NCI-H2227 (cell line): ENCODE measurements around the gene TRABD.
"Not testable (repeated sequence)": the region's sequence is repeated elsewhere in the genome, so short reads cannot be mapped to it uniquely, and the experiment has no call there.

Experiments
- DNase-seq: peaks from one replicate; lab custom pipeline; 2025; ENCODE audit not compliant: unreplicated experiment; lab: John Stamatoyannopoulos, UW

TRABD gene, protein sequence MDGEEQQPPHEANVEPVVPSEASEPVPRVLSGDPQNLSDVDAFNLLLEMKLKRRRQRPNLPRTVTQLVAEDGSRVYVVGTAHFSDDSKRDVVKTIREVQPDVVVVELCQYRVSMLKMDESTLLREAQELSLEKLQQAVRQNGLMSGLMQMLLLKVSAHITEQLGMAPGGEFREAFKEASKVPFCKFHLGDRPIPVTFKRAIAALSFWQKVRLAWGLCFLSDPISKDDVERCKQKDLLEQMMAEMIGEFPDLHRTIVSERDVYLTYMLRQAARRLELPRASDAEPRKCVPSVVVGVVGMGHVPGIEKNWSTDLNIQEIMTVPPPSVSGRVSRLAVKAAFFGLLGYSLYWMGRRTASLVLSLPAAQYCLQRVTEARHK

DNA sequence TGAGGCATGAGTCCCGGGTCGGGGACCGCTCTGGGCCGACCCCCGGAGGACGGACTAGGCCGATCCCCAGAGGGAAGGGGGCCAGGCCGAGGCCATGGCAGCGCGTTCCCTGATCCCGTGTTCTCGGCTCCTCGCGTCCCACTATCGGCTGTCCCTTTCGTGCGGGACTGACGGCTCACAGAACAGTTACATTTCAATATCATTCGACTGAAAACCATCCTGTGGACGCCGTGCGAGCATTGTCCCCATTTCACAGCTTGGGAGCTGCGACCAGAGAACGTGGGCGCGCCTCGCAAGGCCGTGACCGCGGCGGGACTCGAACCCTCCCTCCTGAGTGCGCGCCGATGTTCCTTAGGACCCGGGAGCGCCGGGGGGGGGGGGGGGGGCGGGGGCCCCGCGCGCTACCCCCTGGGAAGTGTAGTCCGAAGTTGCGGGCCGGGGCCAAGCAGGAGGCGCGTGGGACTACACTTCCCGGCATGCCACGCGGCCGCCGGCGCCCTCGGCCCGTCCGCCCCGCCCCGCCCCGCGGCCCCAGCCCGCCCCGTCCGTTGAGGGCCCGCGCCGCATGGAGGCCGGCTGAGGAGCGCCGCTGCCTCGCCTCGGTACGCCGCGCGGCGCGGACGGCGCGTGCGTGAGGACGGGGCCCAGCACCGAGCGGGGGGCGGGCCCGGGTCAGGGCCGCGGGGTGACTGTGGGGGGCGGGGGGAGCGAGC, at the start of gene TRABD:
TRABD (plus strand) TSS at position 539 of the 713 bp plus-strand sequence. CDS start 7,148 bp downstream, outside the sequence.
- DNase-seq: peak; percentile 89

DNA sequence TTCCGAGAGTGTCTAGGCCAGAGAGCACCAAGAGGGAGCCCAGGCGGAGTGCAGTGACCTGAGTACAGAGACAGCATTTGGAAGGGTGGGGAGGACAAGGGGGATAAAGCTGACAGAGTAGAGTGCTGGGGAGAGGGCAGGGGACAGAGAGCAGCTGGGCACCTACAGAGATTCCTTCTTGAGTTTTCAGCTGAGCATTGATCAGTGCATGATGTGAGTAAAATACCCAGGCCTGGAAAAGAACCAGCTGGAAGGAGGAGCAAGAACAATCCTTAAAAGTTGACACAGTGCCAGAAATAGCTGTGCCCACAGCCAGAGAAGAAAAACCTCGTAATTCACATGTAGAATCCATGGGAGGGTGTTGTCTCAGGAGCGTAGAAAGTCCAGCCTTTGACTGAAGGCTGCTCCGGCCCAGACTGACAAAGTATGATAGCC, 49.1 kb upstream of the TRABD start:
- DNase-seq: no peak

DNA sequence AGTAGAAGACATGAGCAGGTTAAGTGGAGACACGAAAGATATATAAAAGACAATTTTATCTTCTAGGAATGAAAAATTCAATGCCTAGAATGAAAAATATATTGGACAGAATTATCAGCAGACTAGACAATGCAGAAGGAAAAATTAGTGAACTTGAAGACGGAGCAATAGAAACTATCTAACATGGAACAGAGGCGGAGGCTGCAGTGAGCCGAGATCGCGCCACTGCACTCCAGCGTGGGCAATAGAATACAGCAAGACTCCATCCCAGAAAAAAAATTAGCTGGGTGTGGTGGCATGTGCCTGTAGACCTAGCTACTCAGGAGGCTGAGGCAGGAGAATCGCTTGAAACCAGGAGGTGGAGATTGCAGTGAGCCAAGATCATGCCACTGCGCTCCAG, 48.4 kb upstream of the TRABD start:
- DNase-seq: not testable (repeated sequence)

DNA sequence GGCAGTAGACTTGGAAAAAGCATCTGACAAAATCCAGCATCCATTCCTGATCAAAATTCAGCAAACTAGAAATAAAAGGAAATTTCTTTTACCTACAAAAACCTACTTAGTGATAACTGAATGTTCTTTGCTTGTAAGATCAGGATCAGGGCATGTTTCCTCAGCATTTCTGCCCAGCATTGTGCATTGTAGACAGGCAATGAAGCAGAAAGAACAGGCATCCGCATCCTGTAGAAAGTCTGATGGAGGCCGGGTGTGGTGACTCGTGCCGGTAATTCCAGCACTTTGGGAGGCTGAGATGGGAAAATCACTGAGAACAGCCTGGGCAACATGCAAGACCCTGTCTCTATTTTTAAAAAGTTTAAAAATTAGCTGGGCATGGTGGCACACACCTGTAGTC, 47.7 kb upstream of the TRABD start:
- no peak for DNase-seq

DNA sequence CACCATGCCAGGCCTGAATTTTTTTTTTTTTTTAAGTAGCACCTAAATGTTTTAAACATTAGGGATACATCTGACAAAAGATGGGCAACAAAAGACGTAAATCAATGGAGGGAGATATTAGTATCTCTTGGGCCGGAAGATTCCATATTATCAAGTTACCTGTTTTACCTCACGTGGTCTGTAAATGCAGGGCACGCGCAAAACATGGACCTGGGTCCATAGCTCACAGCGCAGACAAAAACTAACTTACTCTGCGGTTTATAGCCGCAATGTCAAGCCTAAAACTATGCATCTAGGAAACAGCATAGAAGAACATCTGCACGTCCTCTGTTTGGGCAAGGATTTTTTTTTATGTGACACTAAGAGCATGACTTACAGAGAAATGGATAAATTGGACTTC, 46.7 kb upstream of the TRABD start:
- DNase-seq: no peak

DNA sequence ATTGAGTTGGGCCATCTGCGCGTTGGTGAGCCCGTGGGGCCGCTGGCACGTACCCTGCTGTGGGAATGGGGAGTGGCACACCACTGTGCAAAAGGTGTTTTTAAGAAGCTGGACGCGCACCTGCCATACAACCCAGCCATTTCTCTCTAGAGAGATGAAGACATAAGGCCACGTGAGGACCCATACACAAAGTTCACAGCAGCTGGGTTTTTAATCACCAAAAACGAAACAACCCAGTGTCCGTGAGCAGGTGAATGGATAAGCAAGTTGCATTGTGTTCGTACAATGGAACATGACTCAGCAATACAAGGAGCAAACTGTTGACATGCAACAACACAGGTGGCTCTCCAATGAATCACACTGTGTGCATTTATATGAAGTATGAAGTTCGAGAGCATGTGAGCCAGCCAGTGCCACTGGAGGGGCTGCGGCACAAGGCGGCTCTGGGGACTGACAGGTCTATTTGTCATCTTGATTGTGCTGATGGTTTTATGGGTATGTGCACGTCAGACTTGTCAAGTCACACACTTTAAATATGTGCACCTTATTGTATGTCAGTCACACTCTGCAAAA, 45.8 kb upstream of the TRABD start:
- DNase-seq: no peak

DNA sequence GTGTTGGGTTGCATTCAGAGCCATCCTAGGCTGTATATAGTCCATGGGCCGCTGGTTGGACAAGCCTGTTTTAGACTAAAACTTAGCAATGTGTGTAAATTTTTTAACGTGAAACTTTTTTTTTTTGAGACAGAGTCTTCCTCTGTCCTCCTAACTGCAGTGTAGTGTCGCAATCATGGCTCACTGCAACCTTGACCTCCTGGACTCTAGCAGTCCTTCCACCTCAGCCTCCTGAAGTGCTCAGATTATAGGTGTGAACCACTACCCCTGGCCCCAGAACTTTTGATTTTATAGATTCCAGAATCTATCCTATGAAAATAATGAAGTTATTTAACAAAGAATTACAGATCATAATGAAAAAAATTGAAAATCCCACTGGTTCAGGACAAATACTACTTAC, 45.1 kb upstream of the TRABD start:
- DNase-seq: no peak

DNA sequence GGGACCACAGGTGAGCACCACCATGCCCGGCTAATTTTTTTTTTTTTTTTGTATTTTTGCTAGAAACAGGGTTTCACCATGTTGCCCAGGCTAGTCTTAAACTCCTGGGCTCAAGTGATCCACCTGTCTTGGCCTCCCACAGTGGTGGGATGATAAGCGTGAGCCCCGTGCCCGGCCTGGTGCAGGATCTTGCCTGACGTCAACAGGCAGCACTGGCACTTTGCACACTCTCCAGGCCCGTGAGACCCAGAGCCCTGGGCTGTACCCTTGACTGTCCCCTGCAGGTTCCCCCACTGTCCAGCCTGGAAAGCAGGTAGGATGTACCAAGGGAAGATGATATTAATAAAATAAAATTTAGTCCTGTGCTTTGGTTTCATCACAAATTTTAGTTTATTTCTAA, 44.3 kb upstream of the TRABD start:
- DNase-seq: no peak

DNA sequence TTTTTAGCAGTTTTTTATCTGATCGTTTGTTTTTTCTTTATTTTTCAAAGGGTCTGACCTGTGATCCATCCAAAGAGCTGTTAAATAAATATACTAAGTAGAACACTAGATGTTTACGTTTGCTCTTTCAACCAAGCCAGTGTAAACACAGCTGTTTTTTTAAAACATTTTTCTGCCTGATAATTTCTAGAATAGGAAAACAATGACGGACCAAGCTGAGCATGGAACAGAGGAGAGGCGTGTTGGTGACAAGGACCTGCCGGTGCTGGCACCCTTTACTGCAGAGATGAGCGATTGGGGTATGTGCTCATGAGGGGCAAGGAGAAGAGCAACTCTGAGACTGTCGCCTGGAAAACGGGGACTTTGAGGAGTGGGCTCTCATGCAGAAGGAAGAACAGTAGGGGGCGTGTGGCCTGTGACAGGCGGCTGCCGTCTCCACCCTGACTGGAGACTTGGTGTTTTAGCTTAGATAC, 43.8 kb upstream of the TRABD start:
- DNase-seq: peak; percentile 10

DNA sequence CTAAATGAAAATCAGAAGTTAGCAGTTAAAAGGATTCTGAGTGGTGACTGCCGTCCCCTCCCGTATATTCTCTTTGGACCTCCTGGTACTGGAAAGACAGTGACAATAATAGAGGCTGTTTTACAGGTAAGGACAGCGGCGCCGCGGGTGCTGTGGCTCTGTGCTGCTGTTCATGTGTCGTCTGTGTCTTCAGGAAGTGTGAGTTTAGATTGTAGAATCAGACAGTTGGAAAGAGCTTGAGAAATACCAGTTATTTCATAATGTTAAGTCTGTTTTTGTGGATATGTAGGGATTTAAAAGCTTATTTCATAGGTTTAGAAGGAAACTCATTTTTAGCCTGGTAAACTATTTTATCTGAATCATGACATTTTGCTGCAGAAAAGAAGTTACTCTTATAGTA, 42.6 kb upstream of the TRABD start:
- no peak for DNase-seq

DNA sequence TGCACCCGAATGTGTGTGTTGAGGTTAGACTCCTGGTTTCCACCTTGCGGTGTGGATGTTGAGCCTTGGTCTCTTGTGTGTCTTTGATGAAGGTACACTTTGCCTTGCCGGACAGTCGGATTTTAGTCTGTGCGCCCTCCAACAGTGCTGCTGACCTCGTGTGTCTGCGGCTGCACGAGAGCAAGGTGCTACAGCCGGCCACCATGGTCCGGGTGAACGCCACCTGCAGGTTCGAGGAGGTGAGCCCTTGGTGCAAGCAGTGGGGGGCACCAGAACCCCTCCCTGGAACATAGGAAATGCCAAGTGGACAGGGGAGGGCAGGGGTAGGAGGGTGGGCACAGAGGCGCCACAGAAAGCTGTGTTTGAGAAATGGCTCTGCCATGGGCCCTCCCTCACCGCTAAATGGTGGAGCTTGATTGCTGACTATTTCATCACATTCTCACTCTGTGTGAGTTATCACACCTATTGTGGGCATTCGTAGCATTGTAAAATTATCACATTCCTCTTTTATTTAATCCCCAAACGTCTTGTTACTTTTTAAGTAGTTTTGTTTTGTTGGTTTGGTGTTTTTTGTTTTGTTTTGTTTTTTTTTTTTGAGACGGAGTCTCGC, 41.6 kb upstream of the TRABD start:
- no peak for DNase-seq

DNA sequence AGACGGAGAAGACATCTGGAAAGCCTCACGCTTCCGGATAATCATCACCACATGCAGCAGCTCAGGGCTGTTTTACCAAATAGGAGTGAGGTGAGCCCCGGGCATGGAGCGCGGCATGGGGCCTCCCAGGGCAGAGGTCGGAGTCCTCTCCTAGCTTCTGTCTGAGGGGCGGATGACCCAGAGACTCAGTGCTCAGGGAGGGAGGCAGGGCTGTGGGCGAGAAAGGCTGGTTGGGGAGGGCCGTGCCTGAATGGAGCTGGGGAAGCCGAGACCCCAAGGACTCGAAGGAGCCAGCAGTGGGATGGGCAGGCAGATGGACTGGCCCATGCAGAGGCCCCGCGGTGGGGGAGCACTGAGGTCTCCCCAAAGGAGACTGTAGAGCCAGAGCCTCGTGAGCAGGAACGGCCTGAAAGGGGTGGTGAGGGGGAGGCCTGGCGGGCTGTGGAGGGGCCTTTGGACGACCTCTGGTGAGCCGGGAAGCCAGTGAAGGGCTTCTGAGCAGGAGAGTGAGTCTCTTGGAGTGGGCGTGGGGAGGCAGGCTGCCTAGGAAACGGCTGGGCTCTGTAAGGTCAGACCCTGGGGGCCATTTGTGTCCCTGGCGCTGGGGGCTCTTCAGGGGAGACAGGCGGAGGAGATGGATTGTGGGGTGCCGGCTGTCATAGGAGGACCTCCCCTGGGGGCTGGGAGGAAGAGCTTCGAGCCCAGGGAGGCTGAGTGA, 39.8 kb upstream of the TRABD start:
- DNase-seq: no peak

DNA sequence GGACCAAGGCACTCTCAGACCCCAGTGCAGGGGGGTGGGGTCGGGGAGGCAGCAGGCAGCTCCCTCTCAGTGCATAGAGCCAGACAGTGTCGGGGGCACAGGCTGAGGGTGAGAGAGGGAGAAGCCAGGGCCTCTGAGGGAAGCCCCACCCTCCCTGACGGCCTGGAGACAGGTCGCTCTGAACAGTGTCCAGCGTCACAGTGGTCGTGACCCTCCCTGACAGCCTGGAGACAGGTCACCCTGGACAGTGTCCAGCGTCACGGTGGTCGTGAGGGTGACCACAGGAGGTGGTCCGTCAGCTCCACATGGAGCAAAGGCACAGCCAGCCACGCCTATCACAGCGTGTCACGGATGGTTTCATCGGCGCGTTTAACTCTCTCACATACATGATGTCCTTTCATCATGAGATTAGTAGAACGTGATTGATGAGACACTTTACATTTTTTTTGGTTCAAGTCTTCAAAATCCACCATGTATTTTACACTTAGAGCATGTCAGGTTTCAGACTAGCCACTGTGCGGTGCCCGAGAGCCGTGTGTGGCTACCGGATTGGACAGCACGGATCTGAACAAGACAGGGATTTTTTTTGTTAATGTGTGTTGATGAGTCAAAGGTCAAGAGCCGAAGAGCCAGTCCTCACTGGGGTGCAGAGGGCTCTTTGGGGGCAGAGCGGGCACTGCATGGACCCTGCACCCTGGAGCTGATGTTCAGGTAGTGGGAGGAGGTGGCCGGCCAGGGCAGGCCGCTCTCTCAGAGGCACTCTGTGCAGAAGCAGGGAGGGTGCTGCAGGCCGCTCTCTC, 39.1 kb upstream of the TRABD start:
- DNase-seq: peak; percentile 70

DNA sequence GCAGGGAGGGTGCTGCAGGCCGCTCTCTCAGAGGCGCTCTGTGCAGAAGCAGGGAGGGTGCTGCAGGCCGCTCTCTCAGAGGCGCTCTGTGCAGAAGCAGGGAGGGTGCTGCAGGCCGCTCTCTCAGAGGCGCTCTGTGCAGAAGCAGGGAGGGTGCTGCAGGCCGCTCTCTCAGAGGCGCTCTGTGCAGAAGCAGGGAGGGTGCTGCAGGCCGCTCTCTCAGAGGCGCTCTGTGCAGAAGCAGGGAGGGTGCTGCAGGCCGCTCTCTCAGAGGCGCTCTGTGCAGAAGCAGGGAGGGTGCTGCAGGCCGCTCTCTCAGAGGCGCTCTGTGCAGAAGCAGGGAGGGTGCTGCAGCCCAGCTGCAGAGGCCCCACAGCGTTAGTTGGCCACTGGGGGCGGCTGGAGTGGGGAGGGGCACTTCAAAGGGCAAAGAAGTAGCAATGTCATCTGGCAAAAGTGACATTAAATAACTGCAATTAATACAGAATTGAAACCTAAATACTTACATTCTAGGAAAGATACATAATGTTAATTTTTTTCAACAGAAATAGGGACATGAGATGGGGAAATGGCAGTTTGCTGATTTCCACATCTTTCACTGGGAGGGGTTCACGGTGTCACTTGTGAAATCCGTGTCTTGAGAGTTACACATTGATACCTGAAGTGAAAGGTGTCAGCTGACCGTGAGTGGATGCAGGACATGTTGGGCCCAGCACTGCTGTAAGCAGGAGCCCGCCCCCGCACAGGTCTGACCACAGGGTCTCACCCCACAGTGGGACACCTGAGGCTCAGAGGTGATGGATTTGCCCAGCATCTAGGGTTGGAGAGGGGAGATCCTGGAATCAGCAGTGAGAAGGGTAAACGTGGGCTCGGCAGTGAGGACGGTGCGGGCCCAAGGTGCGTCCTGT, 38.2 kb upstream of the TRABD start:
- DNase-seq: not testable (repeated sequence)

DNA sequence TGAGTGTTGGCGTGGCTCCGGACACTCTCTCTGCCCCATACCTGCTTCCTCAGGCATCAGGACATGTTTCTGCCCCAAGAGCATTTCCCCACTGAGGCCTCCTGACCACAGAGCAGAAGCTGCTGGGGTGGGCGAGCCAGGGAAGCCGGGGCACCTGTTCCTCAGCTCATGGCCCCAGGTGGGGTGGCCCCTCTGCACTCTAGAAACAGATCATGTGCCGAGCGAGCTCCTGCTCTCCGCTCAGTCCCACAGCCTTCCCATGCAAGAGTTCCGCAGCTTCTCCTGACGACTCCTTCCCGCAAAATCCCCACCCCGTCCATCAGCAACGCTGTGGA, 37.6 kb upstream of the TRABD start:
- DNase-seq: no peak

DNA sequence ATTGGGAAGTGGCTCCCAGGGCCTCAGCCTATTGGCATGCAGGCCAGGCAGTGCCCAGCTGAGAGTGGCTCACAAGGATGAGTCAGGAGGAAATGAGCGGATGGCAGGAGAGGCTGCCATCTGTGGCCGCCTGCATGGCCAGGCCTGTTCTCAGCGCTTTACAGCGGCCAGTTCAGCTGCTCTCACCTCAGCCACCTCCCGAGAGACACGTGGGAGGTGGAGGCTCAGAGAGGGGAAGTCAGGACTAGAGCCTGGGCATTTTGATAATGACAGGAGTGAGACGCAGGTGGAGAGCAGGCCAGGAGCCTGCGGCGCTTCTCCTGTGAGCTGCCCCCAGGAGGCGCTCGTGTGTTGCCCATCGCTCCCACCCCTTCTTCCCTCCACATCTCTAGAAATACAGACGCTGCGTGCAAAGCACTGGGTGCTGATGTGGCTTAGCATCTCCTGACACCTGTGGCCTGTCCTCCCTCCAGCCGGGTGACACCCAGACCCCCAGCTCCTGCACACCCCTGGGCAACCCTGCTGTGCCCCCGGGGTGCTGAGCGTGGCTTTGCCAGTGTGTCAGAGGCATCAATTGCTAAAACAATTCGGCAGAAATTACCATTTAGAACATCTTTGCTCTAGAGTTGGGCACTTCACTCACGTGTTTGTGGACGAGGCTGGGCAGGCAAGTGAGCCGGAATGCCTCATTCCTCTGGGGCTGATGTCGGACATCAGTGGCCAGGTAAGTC, 36.6 kb upstream of the TRABD start:
- peak; percentile 8 for DNase-seq

DNA sequence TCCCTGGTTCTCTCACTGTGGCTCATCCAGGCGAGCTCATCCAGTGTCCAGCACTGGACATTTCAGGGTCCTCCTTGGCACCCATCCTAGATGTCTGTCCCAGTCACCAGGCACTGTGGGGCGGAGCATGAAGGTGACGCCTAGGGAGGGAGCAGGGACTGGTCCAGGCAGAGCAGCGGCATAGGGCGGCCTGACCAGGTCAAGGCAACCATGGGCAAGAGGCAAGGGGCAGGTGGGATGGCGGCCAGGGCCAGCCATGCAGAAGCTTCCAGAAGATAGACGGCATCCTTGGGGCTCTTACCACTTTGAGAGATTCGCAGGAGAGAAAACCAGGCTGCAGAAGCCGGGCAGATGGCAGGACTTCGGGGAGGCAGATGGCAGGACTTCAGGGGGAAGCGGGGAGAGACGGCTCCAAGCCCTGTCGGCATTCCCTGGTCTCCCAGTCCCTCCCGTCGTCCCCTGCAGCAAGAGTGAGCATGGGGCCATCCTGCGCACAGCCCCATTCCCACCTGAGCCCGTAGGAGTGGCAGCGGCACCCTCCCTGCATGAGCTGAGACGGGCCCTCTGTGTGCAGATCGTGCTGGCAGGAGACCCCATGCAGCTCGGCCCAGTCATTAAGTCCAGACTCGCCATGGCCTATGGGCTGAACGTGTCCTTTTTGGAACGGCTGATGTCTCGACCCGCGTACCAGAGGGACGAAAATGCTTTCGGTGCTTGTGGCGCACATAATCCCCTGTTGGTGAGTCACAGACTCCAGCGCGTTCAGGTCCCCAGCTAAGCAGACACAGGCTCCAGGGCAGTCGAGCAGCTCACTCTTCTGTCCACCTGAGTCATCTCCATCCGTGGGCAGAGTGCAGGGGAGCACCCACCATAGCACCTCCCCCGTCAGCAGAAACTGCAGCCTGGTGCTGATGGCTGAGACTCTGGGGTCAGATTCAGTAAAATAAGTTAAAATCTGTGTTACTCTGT, 35.3 kb upstream of the TRABD start:
- no peak for DNase-seq
